Measurements from ENCODE around the gene SFRP2.

The SFRP2 gene

GRCh38 chr4:153794006-153794405 lies 5.1 kb upstream of the SFRP2 start:
- DNase-seq = no peak

GRCh38 chr4:153792618-153793247 lies 3.9 kb upstream of the SFRP2 start:
- no peak for DNase-seq

GRCh38 chr4:153791746-153792617 lies 3.1 kb upstream of the SFRP2 start:
- peak; percentile 69 for DNase-seq

- DNase-seq = peak; percentile 39
Observed at GRCh38 chr4:153790962-153791551, 2.2 kb upstream of the SFRP2 start.

- DNase-seq = no peak
Observed at GRCh38 chr4:153790500-153790865, 1.6 kb upstream of the SFRP2 start.

GRCh38 chr4:153789741-153790499 lies 1.0 kb upstream of the SFRP2 start:
- DNase-seq = peak; percentile 26

GRCh38 chr4:153788051-153788412 lies 851 bp downstream of the SFRP2 start:
- DNase-seq = no peak

- DNase-seq = no peak
Observed at GRCh38 chr4:153787575-153787974, 1.3 kb downstream of the SFRP2 start.

- no peak for DNase-seq
Observed at GRCh38 chr4:153787061-153787560, 1.8 kb downstream of the SFRP2 start.

GRCh38 chr4:153785910-153786721 lies 2.8 kb downstream of the SFRP2 start:
- peak; percentile 35 for DNase-seq

- DNase-seq = no peak
Observed at GRCh38 chr4:153784166-153784699, 4.7 kb downstream of the SFRP2 start.

GRCh38 chr4:153782581-153782980 lies 6.3 kb downstream of the SFRP2 start:
- DNase-seq = peak; percentile 25

GRCh38 chr4:153781717-153782416 lies 7.0 kb downstream of the SFRP2 start:
- peak; percentile 87 for DNase-seq

GRCh38 chr4:153781280-153781679 lies 7.6 kb downstream of the SFRP2 start:
- DNase-seq = no peak

GRCh38 chr4:153780876-153781275 lies 8.0 kb downstream of the SFRP2 start:
- no peak for DNase-seq

- DNase-seq = no peak
Observed at GRCh38 chr4:153780221-153780620, 8.7 kb downstream of the SFRP2 start.

GRCh38 chr4:153778383-153778782 lies 10.5 kb downstream of the SFRP2 start:
- no peak for DNase-seq

GRCh38 chr4:153777421-153777820 lies 11.5 kb downstream of the SFRP2 start:
- no peak for DNase-seq

- no peak for DNase-seq
Observed at GRCh38 chr4:153776601-153777000, 12.3 kb downstream of the SFRP2 start.

- peak; percentile 25 for DNase-seq
Observed at GRCh38 chr4:153773236-153773690, 15.6 kb downstream of the SFRP2 start.

- DNase-seq = no peak
Observed at GRCh38 chr4:153771046-153771445, 17.8 kb downstream of the SFRP2 start.

Measured in fibroblast of skin of right biceps (primary cell).